HG03064 (cell line): Measurements from ENCODE around the gene IQUB.
"Not testable (repeated sequence)": the region's sequence is repeated elsewhere in the genome, so short reads cannot be mapped to it uniquely, and the experiment has no call there.

Experiments used
- ATAC-seq: cut with Tn5 transposase; IDR thresholded peaks from one replicate; pipeline ENCODE4 v1.9.1; 2021; ENCODE audit warnings: low read depth; ENCODE audit not compliant: unreplicated experiment

The IQUB gene

DNA sequence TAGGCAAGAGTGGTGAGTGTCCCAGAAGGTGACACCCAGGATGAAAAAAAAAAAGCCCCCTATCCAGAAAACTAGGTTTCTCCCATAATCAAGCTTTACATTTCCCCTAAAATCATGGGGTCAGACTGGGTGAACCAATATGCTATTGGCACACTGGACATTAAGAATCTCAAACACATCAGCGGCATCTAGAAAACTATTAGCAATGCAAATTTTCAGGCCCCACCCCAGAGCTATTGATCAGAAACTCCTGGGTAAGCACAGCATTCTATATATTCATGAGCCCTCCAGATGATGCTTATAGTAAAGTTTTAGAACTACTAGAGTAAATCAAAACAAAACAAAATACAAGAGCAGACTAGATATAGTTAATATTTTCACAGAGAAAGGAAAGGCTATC lies 36.4 kb downstream of the IQUB start:
- ATAC-seq = no peak

DNA sequence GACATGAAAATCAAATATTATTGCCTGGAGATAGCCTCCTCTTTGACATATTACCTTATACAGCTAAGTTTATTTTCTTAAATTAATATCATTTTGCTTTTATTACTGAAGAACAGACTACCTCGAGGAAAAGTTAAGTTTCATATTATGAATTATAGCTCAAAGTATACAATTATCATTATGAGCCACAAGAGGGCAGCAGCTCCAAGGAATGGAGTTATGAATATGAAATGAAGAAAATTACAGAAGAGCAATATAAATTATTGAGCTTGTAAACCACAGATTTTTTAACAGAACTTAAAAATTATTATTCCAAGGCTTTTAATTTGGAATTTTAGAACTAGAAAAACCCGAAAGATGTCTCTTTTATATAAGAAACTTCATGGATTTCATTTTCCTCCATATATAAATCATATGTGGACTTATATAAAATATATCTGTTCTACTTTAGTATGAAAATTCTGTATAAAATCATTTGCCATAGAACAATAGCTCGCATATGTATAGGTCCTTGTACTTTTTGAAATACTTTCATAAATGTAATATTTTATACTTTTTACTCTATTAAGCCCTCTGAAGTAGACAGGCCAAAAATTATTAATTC lies 40.1 kb downstream of the IQUB start:
- ATAC-seq = peak; percentile 54

DNA sequence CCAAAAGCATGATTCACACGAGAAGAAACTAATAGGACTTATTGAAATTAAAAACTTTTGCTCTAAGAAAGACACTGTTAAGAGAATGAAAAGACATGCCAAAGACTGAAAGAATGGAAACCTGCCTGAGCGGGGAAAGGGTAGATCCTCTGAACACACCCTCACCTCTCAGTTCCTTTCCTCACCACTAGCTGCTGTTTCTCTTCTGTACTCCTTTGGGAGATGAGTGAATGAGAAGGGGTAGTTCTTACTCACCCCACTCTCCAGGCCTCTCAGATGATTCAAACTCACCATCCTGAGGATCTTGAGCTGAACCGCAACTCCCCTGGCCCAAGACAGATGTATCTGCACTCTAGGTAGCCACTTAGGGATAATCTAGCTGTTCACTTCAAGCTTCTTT lies 41.9 kb downstream of the IQUB start:
- ATAC-seq = no peak

DNA sequence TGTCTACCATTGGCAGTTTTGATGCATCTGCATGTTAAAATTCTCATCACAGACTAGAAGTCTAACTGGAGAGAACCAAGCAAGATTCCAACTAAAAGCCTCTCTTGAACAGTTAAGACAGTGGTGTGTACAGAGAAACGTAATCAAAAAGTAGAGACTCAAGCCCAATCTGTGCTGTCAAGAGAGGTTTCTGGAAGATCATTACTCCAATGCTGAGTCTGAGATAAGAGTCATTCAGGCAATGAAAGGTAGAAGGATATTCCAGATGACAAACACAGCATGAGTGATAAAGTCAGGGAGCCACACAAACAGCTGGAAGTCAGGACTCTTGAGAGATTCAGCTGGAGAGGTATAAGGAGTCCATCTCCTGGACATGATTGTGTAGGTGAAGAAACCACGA lies 48.7 kb downstream of the IQUB start:
- no peak for ATAC-seq

DNA sequence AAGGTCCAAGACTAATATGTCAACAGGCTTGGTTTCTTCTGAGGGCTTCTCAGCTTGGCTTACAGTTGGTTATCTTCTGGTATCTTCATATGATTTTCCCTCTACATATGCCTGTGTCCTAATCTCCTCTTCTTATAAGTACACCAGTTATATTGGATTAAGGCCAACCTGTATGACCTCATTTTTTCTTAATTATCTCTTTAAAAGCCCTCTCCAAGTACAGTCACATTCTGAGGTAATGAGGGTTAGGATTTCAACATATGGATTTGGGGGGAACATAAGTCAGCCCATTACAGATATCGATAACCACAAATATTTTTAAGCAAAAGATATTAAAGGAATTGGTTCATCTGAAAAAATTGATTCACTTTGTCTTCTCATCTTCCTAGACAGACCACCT lies 49.2 kb downstream of the IQUB start:
- ATAC-seq = no peak

DNA sequence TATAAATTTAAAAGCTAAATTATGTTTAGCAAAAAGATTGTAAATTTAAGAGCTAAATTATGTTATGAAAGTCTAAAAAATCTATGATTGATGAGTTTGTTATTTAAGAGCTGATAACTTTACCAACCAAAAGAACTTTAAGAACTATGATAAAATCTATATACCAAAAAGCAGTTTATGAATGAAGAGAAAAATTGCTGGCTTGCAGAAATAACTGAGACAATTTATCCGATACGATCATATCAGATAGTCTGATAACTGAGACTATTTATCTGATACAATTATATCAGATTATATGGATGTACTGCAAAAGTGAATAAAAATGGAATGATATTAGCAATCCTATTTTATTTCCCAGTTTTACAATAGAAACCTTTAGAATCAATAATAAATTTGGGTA lies 50.2 kb downstream of the IQUB start:
- no peak for ATAC-seq

DNA sequence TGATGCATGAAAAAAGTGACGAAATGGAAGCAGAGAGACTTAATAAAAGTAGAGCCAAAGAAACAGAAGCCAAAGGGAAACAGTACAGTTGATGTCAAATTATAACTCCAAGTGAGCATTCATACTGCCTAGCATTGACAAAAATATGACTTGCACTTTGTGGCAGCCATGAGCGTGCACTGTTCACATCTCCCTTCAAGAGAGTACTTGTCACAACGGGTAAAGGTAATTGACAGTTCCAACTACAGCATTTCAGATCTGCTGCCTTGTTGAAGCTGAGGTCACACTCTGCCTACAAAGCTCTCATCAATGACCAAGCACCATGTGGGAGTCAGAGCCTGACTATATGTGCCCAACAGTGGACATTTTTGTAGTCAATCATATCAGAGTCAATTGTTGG lies 54.3 kb downstream of the IQUB start:
- ATAC-seq = no peak

DNA sequence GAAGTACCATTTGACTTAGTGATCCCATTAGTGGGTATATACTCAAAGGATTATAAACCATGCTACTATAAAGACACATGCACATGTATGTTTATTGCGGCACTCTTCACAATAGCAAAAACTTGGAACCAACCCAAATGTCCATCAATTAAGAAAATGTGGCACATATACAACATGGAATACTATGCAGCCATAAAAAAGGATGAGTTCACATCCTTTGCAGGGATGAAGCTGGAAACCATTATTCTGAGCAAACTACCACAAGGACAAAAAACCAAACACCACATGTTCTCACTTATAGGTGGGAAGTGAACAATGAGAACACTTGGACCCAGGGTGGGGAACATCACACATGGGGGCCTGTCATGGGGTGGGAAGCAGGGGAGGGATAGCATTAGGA lies 56.3 kb downstream of the IQUB start:
- ATAC-seq = not testable (repeated sequence)

DNA sequence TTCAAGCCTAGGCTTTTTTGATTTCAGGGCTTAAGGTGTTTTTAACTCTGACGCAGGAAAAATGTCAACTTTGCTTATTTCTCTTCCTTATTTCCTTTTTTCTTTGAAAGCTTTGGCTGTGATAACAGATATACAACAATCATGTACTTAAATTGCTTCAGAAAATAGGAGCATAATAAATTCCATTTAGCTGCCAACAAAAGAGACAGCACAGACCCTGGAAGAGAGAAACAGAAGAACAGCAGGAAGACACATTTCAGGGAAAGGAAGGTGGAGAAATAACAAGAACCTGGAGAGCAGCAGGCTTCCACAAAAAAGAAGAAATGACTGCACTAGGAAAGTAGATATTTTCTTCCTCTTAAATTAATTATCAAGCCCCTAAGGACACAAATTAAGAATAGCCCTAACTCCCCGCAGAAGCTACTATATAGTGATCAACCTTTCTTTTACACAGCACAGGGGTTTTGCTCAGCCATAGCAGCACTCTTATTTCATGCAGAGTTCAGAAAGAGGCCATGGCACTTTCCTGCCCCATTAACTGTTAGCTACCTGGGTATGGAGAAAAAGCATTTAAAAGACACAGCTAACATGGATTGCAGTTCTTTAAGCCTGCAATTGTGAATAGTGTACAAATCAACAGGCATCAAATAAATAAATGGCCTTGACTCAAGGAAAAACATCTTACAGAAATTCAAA lies 61.5 kb downstream of the IQUB start:
- no peak for ATAC-seq

DNA sequence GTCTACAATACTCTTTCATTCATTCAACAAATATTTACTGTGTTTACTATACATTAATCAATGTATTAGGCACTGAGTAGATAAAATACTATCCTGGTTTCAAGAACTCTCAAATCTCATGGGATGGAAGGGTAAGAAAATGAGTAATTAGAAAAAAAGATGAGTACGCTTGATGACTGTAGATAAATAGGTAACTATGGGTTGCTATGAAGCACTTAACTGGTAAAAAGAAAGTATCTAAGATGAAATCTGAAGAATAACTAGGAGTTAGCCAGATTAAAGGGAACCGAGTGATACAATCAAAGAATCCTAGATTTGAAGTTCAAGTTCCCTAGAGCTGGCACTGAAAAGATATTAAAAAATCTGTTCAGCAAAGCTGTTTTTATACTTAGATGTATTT lies 62.1 kb downstream of the IQUB start:
- no peak for ATAC-seq

DNA sequence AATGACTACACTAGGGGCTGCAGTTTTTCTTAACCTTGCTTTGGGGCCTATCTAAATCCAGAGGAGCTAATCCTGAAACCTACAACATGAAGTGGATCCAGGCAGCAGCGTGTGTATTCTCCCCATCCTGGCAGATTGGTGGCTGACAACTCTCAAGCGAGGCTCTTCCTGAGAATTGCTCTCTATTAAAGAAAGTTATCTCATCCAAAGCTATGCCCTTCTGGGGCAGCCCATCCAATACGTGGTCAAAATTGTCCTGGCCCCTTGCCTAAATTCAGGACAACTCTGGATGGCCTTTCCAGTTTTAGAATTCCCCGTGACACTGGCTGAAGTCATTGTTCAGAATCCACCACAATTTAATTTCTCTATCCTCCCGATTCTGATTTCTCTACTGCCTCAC lies 66.1 kb downstream of the IQUB start:
- ATAC-seq = no peak

DNA sequence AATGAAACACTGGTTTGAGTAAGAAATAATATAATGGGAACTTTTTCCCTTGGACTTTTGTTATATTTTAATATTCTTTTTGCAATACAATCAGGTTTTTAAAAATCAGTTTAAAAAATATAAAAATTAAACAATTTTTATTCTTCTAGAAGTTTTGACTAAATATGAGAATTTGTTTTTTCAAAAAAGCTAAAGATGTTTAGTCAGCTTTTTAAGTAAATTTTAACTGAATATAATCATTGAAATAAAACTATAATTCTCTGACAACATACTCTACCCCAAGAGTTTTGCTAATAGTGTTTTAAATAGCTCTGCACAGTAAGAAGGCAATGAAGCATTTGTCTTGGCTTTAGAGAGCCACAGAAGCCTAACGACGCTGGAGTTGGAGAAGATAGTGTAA lies 70.5 kb downstream of the IQUB start:
- ATAC-seq = no peak

DNA sequence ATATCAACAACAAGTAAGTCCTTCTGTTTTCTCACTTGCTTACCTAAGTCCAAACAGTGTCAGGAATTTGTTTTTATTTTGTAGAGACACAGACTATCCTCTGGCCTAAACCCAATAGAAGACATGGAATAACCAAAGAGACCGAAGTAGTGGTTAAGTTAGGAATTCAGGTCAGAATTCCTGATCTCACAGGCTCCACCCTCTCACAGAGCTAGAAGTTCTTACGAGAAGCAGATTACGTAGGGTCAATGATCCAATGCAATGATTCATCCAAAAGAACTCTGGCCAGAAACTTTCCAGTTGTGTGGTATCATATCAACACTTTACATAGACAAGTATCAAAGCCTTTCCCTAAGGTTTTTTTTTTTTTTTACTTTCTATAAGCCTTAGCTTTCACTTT lies 73.8 kb downstream of the IQUB start:
- ATAC-seq = no peak

DNA sequence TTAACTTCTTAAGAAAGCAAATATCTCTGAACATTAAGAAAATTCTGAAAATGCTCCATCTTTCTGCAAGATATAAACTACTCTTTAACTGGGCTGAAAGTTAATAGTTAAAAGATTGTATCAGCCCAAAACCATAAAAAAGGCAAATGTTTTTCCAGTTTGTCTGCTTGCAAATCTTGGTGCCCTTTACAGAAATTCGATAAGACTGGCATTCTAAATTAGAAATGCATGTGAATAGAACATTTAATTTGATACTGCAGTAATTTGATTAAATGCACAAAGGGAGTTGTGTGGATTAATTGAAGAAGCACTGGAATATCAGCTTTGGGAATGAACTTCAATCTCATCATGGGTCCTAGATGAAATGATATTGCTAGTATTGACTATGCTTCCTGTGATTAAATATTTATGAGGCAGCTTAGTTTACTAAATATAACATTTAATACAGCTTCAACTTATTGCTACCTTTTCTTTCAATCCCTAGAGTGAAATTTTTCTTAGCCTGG lies 78.4 kb downstream of the IQUB start:
- ATAC-seq = no peak

DNA sequence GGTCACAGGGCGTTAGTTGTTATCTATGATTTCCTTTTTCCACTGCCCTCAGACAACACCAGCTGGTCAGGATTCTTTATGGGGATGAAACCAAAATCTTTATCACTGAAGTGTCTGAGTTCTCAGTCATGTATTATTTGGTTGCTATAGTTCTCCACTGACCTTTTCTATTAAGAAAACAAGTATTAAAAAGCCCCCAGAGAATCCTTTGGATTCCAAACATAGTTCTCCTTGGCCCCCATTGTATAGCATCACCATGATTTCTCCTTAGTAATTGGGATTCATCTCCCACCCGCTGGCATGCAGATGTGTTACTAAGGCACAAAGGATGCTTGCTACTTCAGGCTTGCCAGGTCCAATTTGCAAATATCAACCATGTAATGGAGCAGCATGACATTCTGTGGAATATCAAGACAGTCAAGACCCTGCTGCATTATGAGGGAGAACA lies 94.3 kb downstream of the IQUB start:
- ATAC-seq = no peak

DNA sequence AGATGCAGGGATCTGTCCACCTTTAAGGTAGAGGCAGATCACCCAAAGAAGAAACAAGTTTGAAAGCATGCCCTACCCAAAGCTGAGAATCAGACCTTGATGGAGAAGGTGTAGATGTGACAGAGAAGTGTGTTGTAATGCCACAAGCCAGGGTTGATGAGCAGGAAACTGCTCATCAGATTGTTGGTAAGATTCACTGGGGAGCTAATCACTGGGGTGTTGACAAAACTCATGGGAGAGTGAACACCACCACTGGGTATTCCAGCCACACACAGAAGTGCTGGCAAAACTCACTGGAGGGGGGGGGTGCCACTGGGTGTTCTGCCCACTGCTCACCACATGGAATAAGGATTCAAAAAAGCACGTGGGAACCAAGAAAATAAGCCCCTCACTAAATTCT lies 95.2 kb downstream of the IQUB start:
- no peak for ATAC-seq

DNA sequence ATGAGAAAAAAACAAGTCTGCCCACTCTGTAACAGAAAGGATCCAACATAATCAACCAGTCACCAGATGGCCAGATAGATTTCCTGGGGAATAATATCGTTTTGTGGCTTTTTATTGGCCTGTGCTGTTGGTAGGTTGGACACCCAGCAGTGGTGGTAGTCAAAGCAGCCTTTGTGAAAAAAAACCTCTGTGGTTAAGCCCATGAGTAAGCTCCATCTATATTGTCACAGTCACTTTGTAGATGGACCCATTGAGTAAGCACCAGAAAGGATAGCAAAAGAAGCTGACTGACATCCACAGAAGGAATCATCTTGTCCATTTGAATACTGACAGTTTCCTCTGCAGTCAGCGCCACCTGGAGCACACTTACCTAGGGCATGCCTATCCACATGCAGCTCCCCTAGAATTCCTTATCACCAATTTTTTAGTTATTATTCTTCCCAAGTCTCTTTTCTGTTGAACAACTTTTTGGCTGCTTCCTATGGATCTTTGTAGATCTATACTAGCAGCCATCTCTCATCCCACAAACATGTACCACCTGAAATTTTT lies 96.9 kb downstream of the IQUB start:
- ATAC-seq = no peak

DNA sequence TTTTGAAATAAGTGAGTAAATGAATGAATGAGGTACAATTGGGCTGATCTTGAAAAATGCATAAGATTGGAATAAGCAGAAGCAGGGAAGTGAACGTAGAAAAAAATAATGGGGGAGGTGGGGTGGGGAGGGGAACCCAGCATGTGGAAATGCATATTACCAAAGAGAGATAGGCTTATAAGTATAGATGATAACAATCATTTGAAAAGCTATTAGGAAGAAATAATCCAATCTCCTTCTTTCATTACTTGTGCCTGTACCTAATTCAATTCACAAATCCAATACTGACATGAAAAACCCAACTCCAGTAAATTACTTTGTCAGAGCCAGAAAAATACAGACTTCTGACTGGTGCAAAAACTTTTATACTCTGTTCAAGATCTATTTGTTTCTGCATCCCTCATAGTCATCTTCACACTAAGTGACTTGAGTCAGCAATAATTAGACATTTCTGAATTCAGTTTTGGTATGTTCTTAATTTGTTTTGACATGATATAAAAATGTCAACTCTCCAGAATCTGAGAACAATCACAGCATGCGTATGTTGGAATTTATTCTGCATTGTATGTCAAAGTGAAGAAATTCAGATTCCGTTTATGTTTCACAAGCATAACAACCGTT lies 99.2 kb downstream of the IQUB start:
- no peak for ATAC-seq

DNA sequence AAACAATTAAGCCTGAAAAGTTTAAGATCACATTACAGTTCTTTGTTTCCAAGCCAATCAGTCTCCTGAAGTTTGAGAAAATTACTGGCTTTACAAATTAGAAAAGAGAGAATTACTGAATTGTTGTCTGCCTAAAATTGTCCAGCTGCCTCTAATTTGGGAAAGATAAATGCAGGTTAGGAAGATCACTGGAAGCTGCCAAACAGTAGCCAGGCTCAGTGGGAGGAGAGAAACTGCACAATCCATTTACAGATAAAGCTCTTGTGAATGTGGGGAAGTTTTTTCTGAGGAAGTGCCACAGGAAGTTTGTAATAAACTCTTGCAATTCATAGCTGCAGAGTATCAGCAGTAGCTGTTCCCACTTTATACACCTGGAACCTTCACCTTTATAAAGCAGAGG lies 100.7 kb downstream of the IQUB start:
- ATAC-seq = no peak

DNA sequence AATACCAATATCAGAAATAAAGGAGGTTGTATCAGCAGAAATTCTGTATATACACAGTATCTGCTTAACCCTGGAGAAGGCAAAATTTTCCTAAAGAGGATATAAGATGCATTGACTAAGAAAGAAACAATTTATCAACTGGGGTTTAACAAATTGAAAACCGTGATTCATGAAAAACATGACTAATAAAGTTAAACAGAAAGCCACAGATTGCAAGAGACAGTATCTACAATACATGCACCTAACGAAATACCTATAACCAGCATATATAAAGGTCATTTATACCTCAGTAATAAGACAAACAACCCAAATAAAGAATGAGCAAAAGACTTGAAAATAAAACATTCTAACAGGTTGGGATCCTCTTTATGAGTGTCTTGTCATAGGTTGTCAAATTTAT lies 101.8 kb downstream of the IQUB start:
- no peak for ATAC-seq

DNA sequence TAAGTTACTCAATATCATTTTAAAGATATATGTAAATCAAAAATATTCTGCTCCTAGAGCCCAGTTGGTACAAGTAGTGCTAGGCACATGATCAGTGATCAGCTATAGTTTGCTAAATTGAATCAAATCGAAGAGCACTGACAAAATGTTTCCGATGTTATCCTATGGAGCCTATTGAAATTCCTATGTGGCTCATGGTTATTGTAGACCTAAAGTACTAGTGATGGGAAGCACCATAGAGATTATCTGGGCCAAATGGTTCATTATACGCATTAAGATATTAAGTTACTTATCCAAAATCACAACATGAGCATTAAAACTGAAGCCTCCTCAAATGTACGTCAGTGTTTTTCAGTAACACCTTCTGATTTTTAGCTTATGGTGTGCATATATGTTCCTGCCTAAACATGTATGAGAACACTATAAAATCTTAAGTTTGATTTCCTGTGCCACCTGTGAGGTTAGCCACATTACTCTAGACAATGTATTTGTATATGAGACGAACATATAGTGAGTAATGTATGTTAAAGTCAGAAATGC lies 103.2 kb downstream of the IQUB start:
- no peak for ATAC-seq
